Upper lobe of right lung (tissue), 1 donor: ENCODE results near the gene IL11. TPM values are rescaled to one million over a fixed set of nuclear protein-coding genes. Genes with fewer than 3 reads are reported as not detected.
"Not testable (repeated sequence)": the region's sequence is repeated elsewhere in the genome, so short reads cannot be mapped to it uniquely, and the experiment has no call there.

Source experiments
- ATAC-seq: fragments of 200-7000 bp; cut with Tn5 transposase; one replicate; pipeline ENCODE4 v1.9.1; 2020; ENCODE audit warnings: mild to moderate bottlenecking, moderate library complexity
- DNase-seq: peaks from one replicate; pipeline ENCODE4 v3.0.0-alpha.2; 2020
- H3K27ac ChIP-seq: fragments of 200-600 bp; one replicate; pipeline ENCODE4 v1.8.0; 2022
- H3K27me3 ChIP-seq: fragments of 200-600 bp; one replicate; pipeline ENCODE4 v1.8.0; 2022; ENCODE audit warnings: mild to moderate bottlenecking
- H3K36me3 ChIP-seq: fragments of 200-600 bp; one replicate; pipeline ENCODE4 v1.8.0; 2022
- H3K4me1 ChIP-seq: fragments of 200-600 bp; one replicate; pipeline ENCODE4 v1.8.0; 2022
- H3K4me3 ChIP-seq: fragments of 200-600 bp; one replicate; pipeline ENCODE4 v1.8.0; 2022; ENCODE audit warnings: mild to moderate bottlenecking
- H3K9me3 ChIP-seq: fragments of 200-600 bp; one replicate; pipeline ENCODE4 v1.8.0; 2022
- CTCF ChIP-seq: fragments of 200-600 bp; IDR thresholded peaks from one replicate; pipeline ENCODE4 v1.8.0; 2022; ENCODE audit warnings: antibody characterized with exemption
- intact Hi-C: fragments of 100-400 bp; cut with DNase I; formaldehyde crosslinking; loops from one replicate; pipeline ENCODE4 v1.11.0; 2022
- total RNA-seq: library from RNA; stranded (reverse); fragmentation: NEBNext Ultra II Directional; extraction: Animal tissue kit (Norgen Biotek cat#: 25700); gene quantifications from one replicate; pipeline ENCODE4 v1.2.1, GENCODE V29; 2021
- donor health status: DM: no; HTN: yes; CAD: no; lungs with severe emphysema.

Gene IL11
- total RNA-seq, 1 donor from 2014 or later: 0.84 TPM

GRCh38 chr19:55340784-55341147 is 29.5 kb downstream of the IL11 start:
- Histone ChIP-seq H3K27ac (no peak overlapping the region), H3K4me1 (peaks cover 9% of the 10 kb centered on the region), H3K9me3 (no peaks in the 10 kb centered on the region), H3K27me3 (no peaks in the 10 kb centered on the region), H3K4me3 (peak overlapping the region; percentile 67), H3K36me3 (peaks cover 6% of the 10 kb centered on the region)
- TF ChIP-seq CTCF: no peak
- intact Hi-C loops: no loop called here
- ATAC-seq: no peak
- DNase-seq: no peak

DNA sequence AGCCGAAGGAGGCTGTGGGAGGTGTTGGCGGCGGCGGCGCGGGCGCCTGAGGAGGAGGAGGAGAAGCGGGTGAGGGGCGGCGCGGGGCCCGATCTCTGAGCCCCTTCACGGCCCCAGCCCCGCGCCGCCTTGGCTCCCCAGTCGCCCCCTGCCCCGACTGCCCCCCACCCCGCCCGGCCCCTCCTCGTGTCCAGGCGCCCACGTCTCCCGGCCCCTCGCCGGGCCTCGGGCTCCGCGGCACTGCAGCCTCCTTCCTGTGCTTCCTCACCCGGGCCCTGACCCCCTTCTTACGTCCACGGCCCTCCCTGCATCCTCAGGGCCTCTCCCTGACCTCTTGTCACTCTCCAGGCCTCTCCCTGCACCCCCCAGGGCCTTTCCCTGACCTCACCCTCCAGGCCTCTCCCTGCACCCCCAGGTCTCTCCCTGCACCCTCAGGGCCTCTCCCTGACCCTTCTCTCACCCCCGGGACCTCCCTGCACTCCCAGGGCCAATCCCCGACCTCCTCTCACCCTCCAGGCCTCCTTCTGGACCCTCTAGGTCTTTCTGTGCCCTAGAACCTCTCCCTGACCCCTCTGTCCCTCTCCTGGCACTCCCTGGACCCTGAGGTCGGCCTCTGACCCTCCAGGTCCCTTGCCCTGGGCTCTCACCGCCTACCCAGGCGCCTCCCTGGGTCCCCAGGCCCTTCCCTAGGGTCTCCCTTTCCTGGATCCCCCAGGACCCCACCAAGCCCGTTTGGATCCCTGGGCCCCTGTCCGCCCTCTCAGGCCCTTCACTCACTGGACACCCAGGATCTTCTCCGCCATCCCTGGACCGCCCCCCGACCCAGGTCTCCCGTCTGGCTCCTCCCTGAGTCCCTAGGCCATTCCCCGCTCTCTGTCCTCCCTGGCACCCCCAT is 30.1 kb downstream of the IL11 start:
- Histone ChIP-seq H3K27me3 (no peaks in the 10 kb centered on the region), H3K4me3 (peak overlapping the region; percentile 67), H3K27ac (peak overlapping the region; percentile 86), H3K4me1 (peaks cover 9% of the 10 kb centered on the region), H3K9me3 (no peaks in the 10 kb centered on the region), H3K36me3 (peaks cover 6% of the 10 kb centered on the region)
- intact Hi-C loops: no loop called here
- ATAC-seq (no peak), DNase-seq (no peak)
- TF ChIP-seq CTCF: no peak

GRCh38 chr19:55339105-55339888 is 31.0 kb downstream of the IL11 start, which contains the start of gene KMT5C:
KMT5C (plus strand) TSS chr19:55339876; CDS start chr19:55341937, 2,061 bp downstream.
- peak; percentile 100 for DNase-seq
- intact Hi-C loops: no loop called here
- no peaks in the 10 kb centered on the region for H3K27me3 ChIP-seq
- peaks cover 9% of the 10 kb centered on the region for H3K4me1 ChIP-seq
- ATAC-seq: peak; percentile 92
- H3K9me3 ChIP-seq: no peaks in the 10 kb centered on the region
- H3K4me3 ChIP-seq: peak within 1 kb of the TSS; percentile 67
- H3K27ac ChIP-seq: peak within 1 kb of the TSS; percentile 90
- peak; percentile 47 for TF ChIP-seq CTCF
- H3K36me3 ChIP-seq: peaks cover 6% of the 10 kb centered on the region

GRCh38 chr19:55336101-55336500 is 34.2 kb downstream of the IL11 start:
- Histone ChIP-seq H3K4me1 (peaks cover 9% of the 10 kb centered on the region), H3K27ac (no peak overlapping the region), H3K9me3 (no peaks in the 10 kb centered on the region), H3K4me3 (no peak overlapping the region), H3K36me3 (no peaks in the 10 kb centered on the region), H3K27me3 (no peaks in the 10 kb centered on the region)
- DNase-seq (no peak), ATAC-seq (no peak)
- intact Hi-C loops: no loop called here
- TF ChIP-seq CTCF: no peak

- peaks cover 4% of the 10 kb centered on the region for H3K4me1 ChIP-seq
- peak; percentile 7 for ATAC-seq
- H3K27ac ChIP-seq: no peak overlapping the region
Measured at GRCh38 chr19:55333870-55334269, 36.4 kb downstream of the IL11 start.

GRCh38 chr19:55329791-55330190 is 40.5 kb downstream of the IL11 start:
- H3K4me3 ChIP-seq, DNase-seq, H3K27ac ChIP-seq, intact Hi-C loops, ATAC-seq, H3K36me3 ChIP-seq, H3K27me3 ChIP-seq, H3K4me1 ChIP-seq, H3K9me3 ChIP-seq: not testable (repeated sequence)

More at GRCh38 chr19:55333870-55334269, 36.4 kb downstream of the IL11 start:
- Histone ChIP-seq H3K4me3 (no peak overlapping the region), H3K27me3 (no peaks in the 10 kb centered on the region), H3K36me3 (no peaks in the 10 kb centered on the region), H3K9me3 (no peaks in the 10 kb centered on the region)
- no peak for TF ChIP-seq CTCF
- intact Hi-C loops: no loop called here
- no peak for DNase-seq

- intact Hi-C loops, DNase-seq, H3K4me1 ChIP-seq: not testable (repeated sequence)
Measured at GRCh38 chr19:55328774-55329318, 41.4 kb downstream of the IL11 start.

More at GRCh38 chr19:55328774-55329318, 41.4 kb downstream of the IL11 start:
- ATAC-seq, H3K36me3 ChIP-seq, H3K4me3 ChIP-seq, H3K27me3 ChIP-seq, H3K9me3 ChIP-seq, H3K27ac ChIP-seq: not testable (repeated sequence)
